Mucosa of rectum (tissue), 2 donors: Measurements from ENCODE around the gene GTPBP6.

Experiments
- H3K27ac ChIP-seq, 2 donors: one replicate each; pipeline ENCODE4 v1.7.0; 2013; ENCODE audit warnings: inconsistent platforms in 2 of 2, low read depth in 2 of 2, low read length in 2 of 2
- H3K27me3 ChIP-seq, 2 donors: one replicate each; pipeline ENCODE4 v1.7.0; 2013; ENCODE audit warnings: low read length in 2 of 2; ENCODE audit not compliant: control insufficient read depth in 2 of 2, insufficient read depth in 2 of 2
- H3K36me3 ChIP-seq, 2 donors: one replicate each; pipeline ENCODE4 v1.7.0; 2013; ENCODE audit warnings: low read length in 2 of 2; ENCODE audit not compliant: control insufficient read depth in 2 of 2, insufficient read depth in 2 of 2
- H3K4me1 ChIP-seq, 2 donors: one replicate each; pipeline ENCODE4 v1.7.0; 2013; ENCODE audit warnings: low read length in 2 of 2, mild to moderate bottlenecking in 1 of 2; ENCODE audit not compliant: control insufficient read depth in 2 of 2, insufficient read depth in 2 of 2
- H3K4me3 ChIP-seq, 2 donors: one replicate each; pipeline ENCODE4 v1.7.0; 2013; ENCODE audit warnings: low read length in 2 of 2
- H3K9ac ChIP-seq, 2 donors: one replicate each; pipeline ENCODE4 v1.7.0; 2013; ENCODE audit warnings: low read length in 2 of 2, low read depth in 1 of 2, mild to moderate bottlenecking in 1 of 2
- H3K9me3 ChIP-seq, 2 donors: one replicate each; pipeline ENCODE4 v1.7.0; 2013; ENCODE audit warnings: low read length in 2 of 2; ENCODE audit not compliant: control insufficient read depth in 2 of 2
- donor health status: healthy.
- donor health status: Normal muscosa, but diverticular disease.

GTPBP6 gene

DNA sequence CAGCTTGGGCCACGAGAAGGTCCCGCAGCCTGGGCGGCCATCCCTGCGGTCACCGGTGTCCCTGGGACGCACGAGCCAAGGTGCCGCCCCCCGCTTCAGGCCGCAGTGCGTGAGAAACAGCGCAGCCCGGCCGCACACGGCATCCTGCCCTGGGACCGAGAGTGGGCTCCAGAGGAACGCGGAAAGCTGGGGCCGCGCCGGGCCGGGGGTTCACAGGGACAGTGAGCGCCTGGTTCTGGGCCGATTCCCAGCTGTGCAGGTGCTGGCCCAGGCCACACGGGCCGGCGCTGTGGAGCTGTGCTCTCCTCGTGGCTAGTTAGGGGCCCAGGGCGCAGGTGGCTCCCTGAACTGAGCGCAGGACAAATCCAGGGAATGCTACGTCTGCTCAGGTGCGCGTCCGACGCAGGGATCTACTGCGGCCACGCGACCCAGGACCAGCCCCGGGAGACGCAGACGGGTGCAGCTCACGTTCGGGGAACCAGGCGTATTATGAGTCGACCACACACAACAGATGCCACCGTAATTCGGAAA is 25.8 kb upstream of the GTPBP6 start:
- H3K9ac ChIP-seq, result no peak overlapping the region
- no peak overlapping the region for H3K4me3 ChIP-seq
- no peaks in the 10 kb centered on the region for H3K27me3 ChIP-seq
- no peaks in the 10 kb centered on the region for H3K4me1 ChIP-seq
- H3K27ac ChIP-seq, result no peak overlapping the region
- no peaks in the 10 kb centered on the region for H3K9me3 ChIP-seq
- H3K36me3 ChIP-seq, result no peaks in the 10 kb centered on the region

DNA sequence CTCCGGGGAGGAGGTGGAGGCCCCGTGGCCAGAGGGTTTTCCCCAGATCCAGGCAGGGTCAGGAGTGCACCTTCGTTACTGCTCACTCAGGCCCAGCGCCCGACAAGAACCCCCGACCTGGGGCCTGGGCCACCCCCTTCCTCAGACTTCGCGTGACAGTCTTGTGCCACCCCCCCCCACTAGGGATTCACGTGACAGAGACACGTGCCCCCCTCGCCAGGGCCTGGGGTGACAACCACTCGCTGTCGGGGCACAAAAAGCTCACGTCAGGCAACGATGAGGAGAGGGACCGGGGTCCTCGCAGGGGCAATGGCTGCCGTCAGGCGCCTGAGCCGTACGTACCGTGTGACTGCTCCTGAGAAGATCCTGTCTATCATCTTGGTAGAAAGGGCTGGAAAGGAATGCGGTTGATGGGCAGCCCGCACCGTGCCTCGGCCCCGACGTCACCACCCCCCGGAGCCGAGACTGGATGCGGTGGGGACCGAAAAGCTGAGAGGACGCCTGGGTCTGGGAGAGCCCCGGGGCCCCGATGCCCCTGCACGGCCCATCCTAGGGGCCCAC is 23.0 kb upstream of the GTPBP6 start:
- Histone ChIP-seq H3K9ac (no peak overlapping the region), H3K27ac (no peak overlapping the region), H3K36me3 (peaks cover 0 to 3% of the 10 kb centered on the region in 2 donors), H3K9me3 (no peaks in the 10 kb centered on the region), H3K4me3 (no peak overlapping the region), H3K27me3 (no peaks in the 10 kb centered on the region), H3K4me1 (no peaks in the 10 kb centered on the region)

DNA sequence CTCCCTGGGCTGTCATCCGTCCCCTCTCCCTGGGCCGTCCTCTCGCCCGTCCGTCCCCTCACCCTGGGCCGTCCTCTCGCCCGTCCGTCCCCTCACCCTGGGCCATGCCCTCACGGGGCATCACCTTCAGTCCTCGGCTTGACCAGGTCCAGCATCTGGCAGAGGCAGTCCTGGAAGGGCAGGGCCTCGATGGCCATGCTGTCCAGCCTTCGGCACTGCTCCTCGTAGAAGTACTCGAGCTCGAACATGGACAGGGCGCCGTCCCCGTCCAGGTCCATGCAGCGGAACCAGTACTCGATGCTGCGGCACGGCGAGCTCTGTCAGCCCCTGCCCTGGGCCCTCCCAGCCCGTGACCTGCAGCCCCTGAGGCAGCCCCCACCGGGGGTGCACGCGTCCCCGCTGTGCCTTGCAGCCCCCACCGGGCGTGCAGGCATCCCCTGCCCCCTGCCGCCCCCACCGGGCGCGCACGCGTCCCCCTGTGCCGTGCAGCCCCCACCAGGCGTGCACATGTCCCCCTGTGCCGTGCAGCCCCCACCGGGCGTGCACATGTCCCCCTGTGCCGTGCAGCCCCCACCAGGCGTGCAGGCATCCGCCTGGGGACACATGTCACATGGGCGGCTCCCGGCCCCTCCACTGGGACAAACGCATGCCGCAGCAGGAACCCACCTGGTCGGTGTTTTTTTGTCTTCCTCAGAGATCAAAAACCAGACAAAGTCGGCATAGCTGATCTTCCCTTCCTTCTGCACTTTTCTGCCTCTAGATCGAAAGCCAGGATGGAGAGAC is 22.2 kb upstream of the GTPBP6 start:
- H3K27ac ChIP-seq, result no peak overlapping the region
- H3K36me3 ChIP-seq, result peaks cover 0 to 3% of the 10 kb centered on the region in 2 donors
- no peaks in the 10 kb centered on the region for H3K9me3 ChIP-seq
- H3K27me3 ChIP-seq, result no peaks in the 10 kb centered on the region
- H3K4me1 ChIP-seq, result no peaks in the 10 kb centered on the region
- H3K4me3 ChIP-seq, result no peak overlapping the region
- H3K9ac ChIP-seq, result no peak overlapping the region

DNA sequence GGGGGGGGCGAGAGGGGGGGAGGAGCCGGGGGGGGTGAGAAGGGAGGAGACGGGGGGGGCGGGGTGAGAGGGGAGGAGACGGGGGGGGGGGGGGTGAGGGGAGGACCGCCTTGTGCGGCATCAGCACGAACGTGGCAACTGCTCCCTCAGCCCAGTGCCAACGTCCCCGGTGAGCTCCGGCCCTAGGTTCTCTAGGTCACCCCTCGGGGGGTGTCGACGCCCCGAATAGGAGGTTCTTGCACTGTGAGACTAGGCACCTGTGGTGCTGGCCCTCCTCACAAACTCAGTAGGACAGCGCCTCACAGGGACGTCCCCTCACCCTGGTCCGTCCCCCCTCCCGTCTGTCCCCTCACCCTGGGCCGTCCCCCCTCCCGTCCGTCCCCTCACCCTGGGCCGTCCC is 21.5 kb upstream of the GTPBP6 start:
- Histone ChIP-seq H3K4me1 (no peaks in the 10 kb centered on the region), H3K36me3 (peaks cover 0 to 3% of the 10 kb centered on the region in 2 donors), H3K9me3 (no peaks in the 10 kb centered on the region), H3K9ac (no peak overlapping the region), H3K27me3 (no peaks in the 10 kb centered on the region), H3K4me3 (no peak overlapping the region), H3K27ac (no peak overlapping the region)

- peaks cover 2 to 3% of the 10 kb centered on the region in 2 donors for H3K36me3 ChIP-seq
- no peaks in the 10 kb centered on the region for H3K4me1 ChIP-seq
- H3K27me3 ChIP-seq, result no peaks in the 10 kb centered on the region
- no peak overlapping the region for H3K27ac ChIP-seq
- H3K9ac ChIP-seq, result no peak overlapping the region
- no peak overlapping the region for H3K4me3 ChIP-seq
- no peaks in the 10 kb centered on the region for H3K9me3 ChIP-seq
These were observed 20.3 kb upstream of the GTPBP6 start for GRCh38 chrX:338836-339400.

DNA sequence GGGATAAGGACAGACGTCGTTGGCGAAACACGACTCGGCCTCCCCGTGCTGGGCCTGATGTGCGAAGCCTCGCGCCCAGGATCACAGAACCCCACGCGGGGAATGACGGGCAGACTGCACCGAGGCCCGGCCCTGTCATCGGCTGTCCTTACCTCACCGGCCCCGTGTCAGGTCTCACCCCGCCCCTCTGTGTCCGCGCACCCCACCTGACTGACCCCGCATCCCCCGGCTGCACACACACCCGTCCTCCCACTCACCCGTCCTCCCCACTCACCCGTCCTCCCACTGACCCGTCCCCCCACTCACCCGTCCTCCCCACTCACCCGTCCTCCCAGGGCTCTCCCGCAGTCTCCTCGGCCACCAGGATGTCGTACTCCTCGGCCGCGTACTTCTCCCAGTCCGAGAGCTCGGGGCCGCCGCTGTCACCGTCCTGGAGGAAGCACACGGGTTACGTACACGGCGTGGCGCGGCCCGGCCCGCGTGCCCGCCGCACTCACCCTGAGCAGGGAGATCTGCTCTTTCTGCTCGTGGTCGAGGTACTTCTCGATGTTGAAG is 19.8 kb upstream of the GTPBP6 start:
- no peak overlapping the region for H3K9ac ChIP-seq
- peaks cover 2 to 4% of the 10 kb centered on the region in 2 donors for H3K36me3 ChIP-seq
- H3K4me1 ChIP-seq, result no peaks in the 10 kb centered on the region
- H3K4me3 ChIP-seq, result no peak overlapping the region
- no peaks in the 10 kb centered on the region for H3K27me3 ChIP-seq
- no peak overlapping the region for H3K27ac ChIP-seq
- no peaks in the 10 kb centered on the region for H3K9me3 ChIP-seq

GRCh38 chrX:337331-337831 is 18.8 kb upstream of the GTPBP6 start:
- no peak overlapping the region for H3K9ac ChIP-seq
- H3K9me3 ChIP-seq, result no peaks in the 10 kb centered on the region
- peaks cover 2 to 8% of the 10 kb centered on the region in 2 donors for H3K36me3 ChIP-seq
- H3K4me1 ChIP-seq, result no peaks in the 10 kb centered on the region
- H3K4me3 ChIP-seq, result no peak overlapping the region
- H3K27ac ChIP-seq, result no peak overlapping the region
- no peaks in the 10 kb centered on the region for H3K27me3 ChIP-seq

GRCh38 chrX:336227-336626 is 17.6 kb upstream of the GTPBP6 start:
- H3K36me3 ChIP-seq, result peaks cover 2 to 8% of the 10 kb centered on the region in 2 donors
- peaks cover 0 to under 1% of the 10 kb centered on the region in 2 donors for H3K4me1 ChIP-seq

GRCh38 chrX:335758-336155 is 17.2 kb upstream of the GTPBP6 start:
- peaks cover 2 to 5% of the 10 kb centered on the region in 2 donors for H3K27me3 ChIP-seq
- no peaks in the 10 kb centered on the region for H3K9me3 ChIP-seq
- H3K36me3 ChIP-seq, result peaks cover 2 to 8% of the 10 kb centered on the region in 2 donors
- H3K4me1 ChIP-seq, result peaks cover 0 to 2% of the 10 kb centered on the region in 2 donors
- H3K9ac ChIP-seq, result no peak overlapping the region
- H3K27ac ChIP-seq, result no peak overlapping the region
- no peak overlapping the region for H3K4me3 ChIP-seq

More at GRCh38 chrX:336227-336626, 17.6 kb upstream of the GTPBP6 start:
- Histone ChIP-seq H3K4me3 (no peak overlapping the region), H3K9ac (no peak overlapping the region), H3K27ac (no peak overlapping the region), H3K27me3 (peaks cover 0 to 5% of the 10 kb centered on the region in 2 donors), H3K9me3 (no peaks in the 10 kb centered on the region)
